Adrenal gland (tissue), 5 donors: ENCODE measurements around the gene OR4E2.

ENCODE experiments used
- CTCF ChIP-seq, 6 experiments: fragments of 450-650 bp in 4 of 6; fragments of 200-600 bp in 2 of 6; sonication (generic) in 1 of 6; IDR thresholded peaks; 1 replicate in 5 of 6; 2 replicates in 1 of 6; pipeline versions ENCODE4 v1.5.1 to v1.8.0; 2016 to 2021; ENCODE audit warnings: antibody characterized with exemption in 6 of 6, mild to moderate bottlenecking in 2 of 6, moderate library complexity in 1 of 6
- POLR2A ChIP-seq, 2 donors: fragments of 450-650 bp; IDR thresholded peaks; one replicate each; pipeline ENCODE4 v1.6.1; 2017; ENCODE audit warnings: antibody characterized with exemption in 2 of 2, mild to moderate bottlenecking in 2 of 2, moderate library complexity in 1 of 2
- donor health status: DM: no; HTN: no; CAD: no.

DNA sequence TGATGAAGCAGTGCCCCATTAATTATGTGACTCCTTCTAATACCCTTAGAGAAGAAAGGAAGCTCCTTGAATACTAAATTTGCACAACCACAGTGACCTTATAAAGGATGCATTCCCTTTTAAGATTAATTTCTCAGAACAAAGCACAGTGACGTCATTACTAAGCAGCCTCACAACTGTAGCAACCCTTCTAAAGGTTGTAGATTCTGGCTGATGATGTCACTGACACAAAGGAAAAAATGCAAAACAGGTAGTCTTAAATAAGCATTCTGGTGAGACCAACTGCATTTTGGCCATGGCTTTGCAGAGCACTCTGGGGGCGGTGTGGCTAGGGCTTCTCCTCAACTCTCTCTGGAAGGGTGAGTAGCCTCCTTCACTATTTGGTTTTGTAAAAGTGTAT, 58.4 kb downstream of the OR4E2 start:
- TF ChIP-seq CTCF (IDR thresholded peaks at IDR 0.05) (no peak), POLR2A (IDR thresholded peaks at IDR 0.05) (no peak)
